ENCODE results near the gene PRSS57.

The PRSS57 gene

DNA sequence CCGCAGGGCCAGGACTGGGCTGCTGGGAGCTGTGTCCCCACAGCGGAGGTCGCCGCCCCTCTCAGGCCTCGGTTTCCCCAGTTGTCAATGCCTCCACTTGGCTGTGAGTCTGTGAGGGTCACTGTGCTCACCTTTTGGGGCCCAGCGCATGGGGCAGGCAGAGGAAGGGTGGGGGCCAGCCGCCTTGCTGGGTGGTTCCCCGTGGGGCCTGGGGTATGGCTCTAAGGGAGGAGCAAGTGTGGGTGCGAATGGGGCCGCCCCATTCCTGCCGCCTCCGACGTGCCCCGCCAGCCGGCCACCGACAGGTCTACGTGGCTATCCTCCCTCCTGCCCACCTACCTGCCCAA is 56.4 kb downstream of the PRSS57 start:
- no peak for DNase-seq (ENCODE audit: low read depth in 3 of 3)
